CD4-positive, alpha-beta T cell (primary cell): ENCODE data around the gene RFTN2. TPM values are rescaled to one million over a fixed set of nuclear protein-coding genes. Genes with fewer than 3 reads are reported as not detected.

Experiments used
- ATAC-seq: fragments of 200-7000 bp; cut with Tn5 transposase; one replicate; pipeline ENCODE4 v1.10.0; 2022; ENCODE audit warnings: mild to moderate bottlenecking; ENCODE audit not compliant: poor library complexity
- CTCF ChIA-PET: fragments of 350-600 bp; sonication (Branson Sonifier 250); formaldehyde crosslinking; loops from one replicate; lab custom pipeline; 2021; ENCODE audit warnings: antibody characterized with exemption, inconsistent platforms; lab: Charles Lee
- POLR2A ChIA-PET: fragments of 350-600 bp; sonication (Branson Sonifier 250); formaldehyde crosslinking; loops from one replicate; lab custom pipeline; 2021; ENCODE audit warnings: antibody characterized with exemption, inconsistent platforms; lab: Charles Lee
- DNase-seq, 14 experiments: peaks; one replicate each; pipeline ENCODE4 v3.0.0-alpha.2; 2013 to 2020; ENCODE audit warnings: mixed read lengths in 2 of 14
- H3K27ac ChIP-seq, 2 donors: one replicate each; pipeline versions ENCODE4 v1.5.1 to v1.7.0; 2013; ENCODE audit warnings: low read length in 2 of 2, low read depth in 1 of 2, mild to moderate bottlenecking in 1 of 2
- H3K27me3 ChIP-seq, 2 experiments: 1 replicate in 1 of 2; 2 replicates in 1 of 2; pipeline versions ENCODE4 v1.6.1 to v1.7.0; 2013; ENCODE audit warnings: low read length in 2 of 2, control low read depth in 1 of 2, mild to moderate bottlenecking in 1 of 2, moderate library complexity in 1 of 2; ENCODE audit not compliant: insufficient read depth in 2 of 2, control insufficient read depth in 1 of 2
- H3K36me3 ChIP-seq: one replicate; pipeline ENCODE4 v1.6.1; 2013; ENCODE audit warnings: low read length, control low read depth; ENCODE audit not compliant: insufficient read depth
- H3K4me1 ChIP-seq: one replicate; pipeline ENCODE4 v1.6.1; 2013; ENCODE audit warnings: low read length, control low read depth; ENCODE audit not compliant: insufficient read depth
- H3K4me3 ChIP-seq: one replicate; pipeline ENCODE4 v1.5.1; 2013; ENCODE audit warnings: mild to moderate bottlenecking, low read length, moderate library complexity
- H3K9me3 ChIP-seq, 2 experiments: 1 replicate in 1 of 2; 2 replicates in 1 of 2; pipeline versions ENCODE4 v1.6.1 to v1.7.0; 2013; ENCODE audit warnings: low read length in 2 of 2, mild to moderate bottlenecking in 2 of 2, control low read depth in 1 of 2, moderate library complexity in 1 of 2; ENCODE audit not compliant: control insufficient read depth in 1 of 2, insufficient read depth in 1 of 2
- H3K27ac Mint-ChIP-seq: one replicate; pipeline ENCODE4 v1.8.0; 2020; ENCODE audit warnings: mixed read lengths
- H3K27me3 Mint-ChIP-seq: one replicate; pipeline ENCODE4 v1.8.0; 2021; ENCODE audit warnings: mixed read lengths
- H3K36me3 Mint-ChIP-seq: one replicate; pipeline ENCODE4 v1.8.0; 2021; ENCODE audit warnings: low read depth, mixed read lengths
- H3K4me1 Mint-ChIP-seq: one replicate; pipeline ENCODE4 v1.8.0; 2021; ENCODE audit warnings: low read depth, mixed read lengths
- H3K4me3 Mint-ChIP-seq: one replicate; pipeline ENCODE4 v1.8.0; 2020; ENCODE audit warnings: mild to moderate bottlenecking, mixed read lengths
- H3K9me3 Mint-ChIP-seq: one replicate; pipeline ENCODE4 v1.8.0; 2020; ENCODE audit warnings: mixed read lengths
- CTCF ChIP-seq: fragments of 200-600 bp; IDR thresholded peaks from one replicate; pipeline ENCODE4 v1.8.0; 2022; ENCODE audit warnings: antibody characterized with exemption, mild to moderate bottlenecking
- intact Hi-C, 2 experiments: fragments of 100-400 bp; cut with DNase I in 1 of 2; cut with micrococcal nuclease in 1 of 2; formaldehyde crosslinking; loops; one replicate each; pipeline versions ENCODE4 v1.15.1 to v1.9.0; 2023 to 2025; cut with DNase I, micrococcal nuclease
- polyA plus RNA-seq, 2 donors: library from polyadenylated mRNA; unstranded; fragments of 120-200 nt; gene quantifications; one replicate each; pipeline ENCODE4 v1.2.1, GENCODE V29; 2013
- total RNA-seq, 174 experiments: library from RNA in 2 of 174; stranded (reverse) in 2 of 174; gene quantifications; one replicate each; pipeline ENCODE4 v1.2.3 and lab custom pipeline; 2021 to 2026

RFTN2 gene
- not detected for total RNA-seq
- polyA plus RNA-seq (2013, experiment 1 of 2): 0.10 TPM
- polyA plus RNA-seq (2013, experiment 2 of 2): 0.42 TPM
- 0 to 0.69 (median 0.05) reads per million in 172 experiments for total RNA-seq (lab: John Stamatoyannopoulos, UW)

- H3K4me3 Mint-ChIP-seq: no peak within 1 kb of the TSS
- no peaks in the 10 kb centered on the region for H3K36me3 ChIP-seq
- no peak within 1 kb of the TSS for H3K4me3 ChIP-seq
- H3K36me3 Mint-ChIP-seq: no peaks in the 10 kb centered on the region
- intact Hi-C loops: no loop called here
- no peak within 1 kb of the TSS for H3K27ac ChIP-seq
- H3K27me3 ChIP-seq: peaks cover 5 to 9% of the 10 kb centered on the region in 2 experiments
- H3K27ac Mint-ChIP-seq: no peak within 1 kb of the TSS
- H3K27me3 Mint-ChIP-seq: peaks cover 44% of the 10 kb centered on the region
- H3K4me1 Mint-ChIP-seq: no peaks in the 10 kb centered on the region
- no peak for TF ChIP-seq CTCF
- H3K9me3 Mint-ChIP-seq: no peaks in the 10 kb centered on the region
- H3K4me1 ChIP-seq: no peaks in the 10 kb centered on the region
- DNase-seq: no peak
- ChIA-PET CTCF (interaction anchor here (0.7 kb wide), 1 partner anchor 80 kb away, joined by 5 read pairs; no protein-coding TSS in a partner anchor), POLR2A (no interaction called here)
- no peaks in the 10 kb centered on the region for H3K9me3 ChIP-seq
- ATAC-seq: no peak
These were observed at the start of gene RFTN2 for GRCh38 chr2:197675246-197675645. TSS of gene RFTN2 (minus strand) at chr2:197675587. CDS start at chr2:197675458, 129 bp downstream.

GRCh38 chr2:197717863-197718262 is 42.5 kb upstream of the RFTN2 start:
- H3K9me3 ChIP-seq: no peaks in the 10 kb centered on the region
- Mint-ChIP-seq H3K36me3 (peaks cover 7% of the 10 kb centered on the region), H3K9me3 (no peaks in the 10 kb centered on the region), H3K27ac (no peak overlapping the region), H3K4me3 (no peak overlapping the region), H3K4me1 (peaks cover 7% of the 10 kb centered on the region), H3K27me3 (no peaks in the 10 kb centered on the region)
- H3K27ac ChIP-seq: no peak overlapping the region
- H3K27me3 ChIP-seq: no peaks in the 10 kb centered on the region
- no peaks in the 10 kb centered on the region for H3K36me3 ChIP-seq
- no peak for ATAC-seq
- ChIA-PET CTCF (interaction anchor here (0.9 kb wide), 1 partner anchor 9 kb away, joined by 3 read pairs; no protein-coding TSS in a partner anchor), POLR2A (interaction anchor here (0.6 kb wide), 1 partner anchor 13 kb away, joined by 3 read pairs; the partner anchor contains the start of gene MARS2)
- no peak overlapping the region for H3K4me3 ChIP-seq
- TF ChIP-seq CTCF: no peak
- intact Hi-C loops: no loop called here
- no peaks in the 10 kb centered on the region for H3K4me1 ChIP-seq
- no peak for DNase-seq

GRCh38 chr2:197713271-197713670 is 37.9 kb upstream of the RFTN2 start:
- H3K4me1 ChIP-seq: peaks cover 8% of the 10 kb centered on the region
- POLR2A ChIA-PET: no interaction called here
- peaks cover 13% of the 10 kb centered on the region for H3K36me3 ChIP-seq
- Mint-ChIP-seq H3K4me1 (peaks cover 34% of the 10 kb centered on the region), H3K9me3 (no peaks in the 10 kb centered on the region), H3K36me3 (peaks cover 38% of the 10 kb centered on the region), H3K27ac (no peak overlapping the region), H3K4me3 (no peak overlapping the region), H3K27me3 (no peaks in the 10 kb centered on the region)
- no peak overlapping the region for H3K4me3 ChIP-seq
- H3K27ac ChIP-seq: no peak overlapping the region
- no peaks in the 10 kb centered on the region for H3K27me3 ChIP-seq
- CTCF ChIA-PET: no interaction called here
- TF ChIP-seq CTCF: no peak
- DNase-seq (no peak), ATAC-seq (no peak)
- no peaks in the 10 kb centered on the region for H3K9me3 ChIP-seq
- intact Hi-C loops: no loop called here
